ENCODE data around the gene FOSB. TPM values are rescaled to one million over a fixed set of nuclear protein-coding genes. Genes with fewer than 3 reads are reported as not detected.

The FOSB gene
- total and polyA plus RNA-seq, 2 experiments from 2014 or later, result 0.55 to 1.9 TPM

- Mint-ChIP-seq H3K4me1 (peaks cover 29% of the 10 kb centered on the region), H3K9me3 (no peaks in the 10 kb centered on the region), H3K36me3 (ENCODE audit: low read depth) (no peaks in the 10 kb centered on the region; the same call in 2 of the 3 replicates), H3K27ac (0 out of 2 replicates have a peak overlapping the region, but pooled peaks have one; percentile 42), H3K27me3 (ENCODE audit: insufficient read depth, low read depth, poor library complexity) (peaks cover 27% of the 10 kb centered on the region), H3K4me3 (peak overlapping the region; percentile 69)
- Histone ChIP-seq H3F3A (replicated peaks; ENCODE audit: low read depth) (peaks cover 32% of the 10 kb centered on the region), H3K79me2 (replicated peaks; ENCODE audit: insufficient read depth) (no peaks in the 10 kb centered on the region), H3K4me1 (ENCODE audit: insufficient read depth) (peaks cover 25% of the 10 kb centered on the region), H3K4me3 (no peak overlapping the region), H4K20me1 (replicated peaks; ENCODE audit: insufficient read depth) (no peaks in the 10 kb centered on the region), H3K27ac (ENCODE audit: low read depth) (no peak overlapping the region), H3K27me3 (ENCODE audit: insufficient read depth) (peaks cover 29% of the 10 kb centered on the region), H2AFZ (0 out of 2 replicates have a peak overlapping the region, but pooled peaks have one; percentile 96), H3K9me2 (ENCODE audit: insufficient read depth) (no peaks in the 10 kb centered on the region), H3K4me2 (peak overlapping the region; percentile 84; the same call in 1 of the 2 replicates), H3K36me3 (ENCODE audit: insufficient read depth) (no peaks in the 10 kb centered on the region)
- ATAC-seq, result no peak; the same call in 2 of the 3 replicates
- DNase-seq (ENCODE audit: low spot score), result peak; percentile 49
- TF ChIP-seq ETS1 (IDR thresholded peaks at IDR 0.05) (no peak), CREB1 (CRISPR knock-in tag; IDR thresholded peaks at IDR 0.05; ENCODE audit: low read depth) (no peak), EZH2 (IDR thresholded peaks at IDR 0.05; ENCODE audit: low read depth, unreplicated experiment) (no peak), ZNF462 (CRISPR knock-in tag; IDR thresholded peaks at IDR 0.05) (no peak), REST (IDR thresholded peaks at IDR 0.05; ENCODE audit: unreplicated experiment) (no peak), NANOG (IDR thresholded peaks at IDR 0.05; ENCODE audit: borderline replicate concordance) (no peak)
Measured at GRCh38 chr19:45440873-45441654, 26.7 kb upstream of the FOSB start.

Data from GM23338 (cell line).